ENCODE data around the gene SNX15.
"Not testable (repeated sequence)": the region's sequence is repeated elsewhere in the genome, so short reads cannot be mapped to it uniquely, and the experiment has no call there.

SNX15 gene, protein sequence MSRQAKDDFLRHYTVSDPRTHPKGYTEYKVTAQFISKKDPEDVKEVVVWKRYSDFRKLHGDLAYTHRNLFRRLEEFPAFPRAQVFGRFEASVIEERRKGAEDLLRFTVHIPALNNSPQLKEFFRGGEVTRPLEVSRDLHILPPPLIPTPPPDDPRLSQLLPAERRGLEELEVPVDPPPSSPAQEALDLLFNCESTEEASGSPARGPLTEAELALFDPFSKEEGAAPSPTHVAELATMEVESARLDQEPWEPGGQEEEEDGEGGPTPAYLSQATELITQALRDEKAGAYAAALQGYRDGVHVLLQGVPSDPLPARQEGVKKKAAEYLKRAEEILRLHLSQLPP

DNA sequence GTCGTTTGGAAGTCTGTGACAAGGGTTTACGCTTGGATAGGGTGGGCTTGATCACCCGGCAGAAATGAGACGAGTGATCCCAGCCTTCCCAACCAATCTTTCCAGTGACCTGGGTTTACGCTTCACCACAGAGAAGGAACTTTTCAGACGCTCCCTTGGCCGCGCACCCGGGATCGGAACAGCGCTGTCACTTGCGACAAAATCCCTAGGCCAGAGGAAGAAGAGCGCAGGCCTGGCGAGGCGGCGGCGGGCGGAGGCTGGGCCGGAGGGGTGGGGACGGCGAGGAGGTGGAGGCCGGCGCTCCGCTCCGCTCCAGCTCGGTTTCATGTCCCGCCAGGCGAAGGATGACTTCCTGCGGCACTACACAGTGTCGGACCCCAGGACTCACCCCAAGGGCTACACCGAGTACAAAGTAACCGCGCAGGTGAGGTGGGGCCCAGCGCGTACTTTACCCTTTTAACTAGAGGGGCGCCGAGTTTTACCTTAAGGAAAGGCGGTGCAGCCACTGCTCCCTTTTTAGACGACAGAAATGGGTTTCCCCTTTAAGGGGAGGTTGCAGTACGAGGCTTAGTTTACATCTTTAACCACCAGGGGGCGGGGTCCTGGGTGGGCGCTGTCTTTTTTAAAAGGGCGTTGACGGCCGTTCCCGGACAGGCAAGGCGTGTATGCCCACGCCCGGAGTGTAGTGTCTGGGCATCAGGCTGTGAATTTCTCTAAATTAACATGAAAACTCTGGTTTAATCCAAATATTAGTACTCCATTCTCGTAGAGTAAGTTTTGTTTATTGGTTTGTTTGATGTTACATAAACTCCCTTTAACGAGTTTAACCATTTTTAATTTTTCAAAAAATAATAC, at the start of gene SNX15:
Gene SNX15, plus strand, starts transcription at position 227 of the 855 bp plus-strand sequence. Its CDS starts 99 bp downstream, at position 326.
- peak; percentile 73 to 82 for DNase-seq (ENCODE audit: low read depth in 2 of 2)

DNA sequence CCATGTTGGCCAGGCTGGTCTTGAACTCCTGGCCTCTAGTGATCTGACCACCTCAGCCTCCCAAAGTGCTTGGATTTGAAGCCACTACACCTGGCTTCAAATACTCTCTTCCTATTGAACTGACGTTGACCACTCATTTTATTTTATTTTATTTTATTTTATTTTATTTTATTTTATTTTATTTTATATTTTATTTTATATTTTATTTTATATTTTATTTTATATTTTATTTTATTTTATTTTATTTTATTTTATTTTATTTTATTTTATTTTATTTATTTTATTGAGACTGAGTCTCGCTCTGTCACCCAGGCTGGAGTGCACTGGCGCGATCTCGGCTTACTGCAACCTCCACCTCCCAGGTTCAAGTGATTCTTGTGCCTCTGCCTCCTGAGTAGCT, 43.9 kb upstream of the SNX15 start:
- not testable (repeated sequence) for DNase-seq (ENCODE audit: low read depth in 2 of 2)

DNA sequence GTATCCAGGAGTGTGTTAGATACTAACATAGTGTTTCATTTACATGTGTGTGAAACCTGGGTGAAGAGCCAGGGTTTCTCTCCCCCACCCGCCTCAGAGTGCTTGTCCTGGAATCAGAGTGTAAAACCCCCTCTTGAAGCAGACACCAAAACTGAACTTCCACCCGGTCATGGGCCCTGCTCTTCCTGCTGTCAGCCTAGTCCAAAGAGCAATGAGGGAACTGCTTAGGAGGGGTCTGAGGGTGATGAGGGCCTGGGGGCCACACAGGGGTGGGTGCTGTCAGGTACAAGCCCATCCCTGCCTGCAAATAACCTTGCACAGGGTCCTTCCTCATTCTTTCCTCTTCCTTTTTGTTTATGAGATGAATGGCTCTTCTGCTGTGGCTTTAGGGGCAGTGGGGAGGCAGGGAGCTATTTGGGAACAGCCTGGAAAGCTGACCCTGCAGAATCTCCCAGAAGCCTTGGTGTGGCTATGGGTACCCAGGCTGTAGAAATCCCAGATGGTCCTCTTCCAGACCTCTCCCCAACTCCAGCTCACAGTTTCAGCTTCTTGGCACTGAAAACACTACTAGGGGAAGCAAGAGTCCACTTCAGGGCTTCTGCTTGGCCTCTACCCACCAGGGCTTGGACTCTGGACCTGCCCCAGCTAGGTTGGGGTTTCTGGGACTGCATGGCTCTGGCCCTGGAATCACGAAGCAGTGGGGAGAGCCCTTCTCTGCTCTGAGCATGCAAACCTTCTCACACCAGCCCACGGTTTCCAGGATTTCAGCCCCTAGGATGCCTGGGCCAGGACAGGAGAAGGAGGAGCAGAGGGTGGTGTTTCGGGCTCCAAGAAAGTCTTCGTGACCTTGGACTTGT, 39.0 kb upstream of the SNX15 start:
- no peak for DNase-seq (ENCODE audit: low read depth in 2 of 2)

DNA sequence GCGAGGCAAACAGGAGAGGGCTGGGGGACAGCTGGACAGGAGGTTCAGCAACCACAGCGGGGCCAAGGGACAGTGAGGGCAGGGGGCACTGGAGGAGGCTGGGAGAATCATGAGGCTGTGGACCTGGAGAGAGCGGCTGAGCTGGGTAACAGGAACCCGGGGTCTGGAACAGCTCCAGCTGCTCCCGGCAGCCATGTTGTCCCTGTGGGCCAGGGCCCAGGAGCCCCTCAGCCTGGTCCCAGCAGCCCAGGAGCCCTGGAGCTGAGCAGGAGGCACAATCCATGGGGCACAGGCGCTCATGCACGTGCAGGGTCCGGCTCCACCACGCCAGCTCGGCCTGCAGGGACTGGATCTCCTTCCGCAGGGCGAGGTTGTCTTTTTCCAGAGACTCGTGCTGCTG, 37.8 kb upstream of the SNX15 start:
- no peak for DNase-seq (ENCODE audit: low read depth in 2 of 2)

DNA sequence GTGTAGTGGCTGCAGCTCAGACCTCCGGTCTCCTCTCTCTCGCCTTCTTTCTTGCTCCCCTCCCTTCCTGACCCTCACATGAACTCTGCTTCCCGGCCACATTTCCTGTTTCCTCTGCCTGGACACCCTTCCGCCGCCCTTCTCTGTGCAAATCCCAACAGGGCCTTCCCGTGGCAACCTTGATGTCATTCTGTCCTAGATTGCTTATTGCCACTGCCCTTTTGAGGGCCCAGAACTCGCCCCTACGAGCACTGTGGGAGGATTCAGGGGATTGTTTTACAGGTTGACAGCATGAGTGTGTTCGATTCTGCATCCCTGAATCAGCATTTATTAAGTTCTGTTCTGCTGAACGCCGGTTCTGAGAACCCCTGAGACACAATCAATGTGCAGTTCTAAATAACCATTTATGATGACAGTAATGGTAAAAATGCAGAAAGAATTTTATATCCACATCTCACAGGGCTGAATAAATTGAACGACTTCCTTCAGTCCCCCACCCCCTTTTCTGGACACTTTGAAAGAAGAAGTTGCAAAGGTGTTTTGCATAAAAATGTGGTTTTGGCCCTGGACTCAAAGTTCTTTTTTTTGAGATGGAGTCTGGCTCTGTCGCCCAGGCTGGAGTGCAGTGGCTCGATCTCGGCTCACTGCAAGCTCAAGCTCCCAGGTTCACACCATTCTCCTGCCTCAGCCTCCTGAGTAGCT, 36.9 kb upstream of the SNX15 start:
- no peak for DNase-seq (ENCODE audit: low read depth in 2 of 2)

DNA sequence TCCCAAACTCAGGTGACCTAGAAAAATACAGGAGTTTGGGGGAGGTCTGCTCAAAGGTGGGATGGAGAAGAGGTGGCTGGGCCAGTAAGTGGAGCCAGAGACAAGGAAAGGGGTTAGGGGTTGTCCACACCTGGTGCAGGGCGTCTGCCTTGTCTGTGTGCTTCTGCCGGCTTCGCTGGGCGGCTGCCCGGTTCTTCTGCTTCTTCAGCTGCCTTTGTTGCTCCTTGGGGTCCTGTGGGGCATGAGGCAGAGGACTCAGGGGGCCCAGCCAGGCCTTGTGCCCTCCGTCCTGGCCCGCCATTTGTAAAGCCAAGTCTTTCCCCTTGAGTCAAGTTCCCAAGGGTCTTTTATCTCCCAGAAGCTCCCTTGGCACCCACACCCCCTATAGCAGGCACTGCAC, 32.9 kb upstream of the SNX15 start:
- no peak for DNase-seq (ENCODE audit: low read depth in 2 of 2)

DNA sequence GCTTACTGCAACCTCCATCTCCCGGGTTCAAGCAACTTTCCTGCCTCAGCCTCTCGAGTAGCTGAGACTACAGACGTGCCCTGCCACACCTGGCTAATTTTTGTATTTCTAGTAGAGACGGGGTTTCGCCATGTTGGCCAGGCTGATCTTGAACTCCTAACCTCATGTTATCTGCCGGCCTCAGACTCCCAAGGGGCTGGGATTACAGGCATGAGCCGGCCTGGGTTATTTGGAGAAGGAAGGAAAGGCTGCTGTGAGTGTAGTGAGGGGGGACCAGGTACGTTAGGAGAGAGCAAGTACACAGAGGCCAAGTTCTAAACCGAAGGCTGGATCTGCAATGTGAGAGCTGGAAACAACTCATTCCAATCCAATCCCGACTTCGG, 30.9 kb upstream of the SNX15 start:
- DNase-seq (ENCODE audit: low read depth in 2 of 2) = no peak

DNA sequence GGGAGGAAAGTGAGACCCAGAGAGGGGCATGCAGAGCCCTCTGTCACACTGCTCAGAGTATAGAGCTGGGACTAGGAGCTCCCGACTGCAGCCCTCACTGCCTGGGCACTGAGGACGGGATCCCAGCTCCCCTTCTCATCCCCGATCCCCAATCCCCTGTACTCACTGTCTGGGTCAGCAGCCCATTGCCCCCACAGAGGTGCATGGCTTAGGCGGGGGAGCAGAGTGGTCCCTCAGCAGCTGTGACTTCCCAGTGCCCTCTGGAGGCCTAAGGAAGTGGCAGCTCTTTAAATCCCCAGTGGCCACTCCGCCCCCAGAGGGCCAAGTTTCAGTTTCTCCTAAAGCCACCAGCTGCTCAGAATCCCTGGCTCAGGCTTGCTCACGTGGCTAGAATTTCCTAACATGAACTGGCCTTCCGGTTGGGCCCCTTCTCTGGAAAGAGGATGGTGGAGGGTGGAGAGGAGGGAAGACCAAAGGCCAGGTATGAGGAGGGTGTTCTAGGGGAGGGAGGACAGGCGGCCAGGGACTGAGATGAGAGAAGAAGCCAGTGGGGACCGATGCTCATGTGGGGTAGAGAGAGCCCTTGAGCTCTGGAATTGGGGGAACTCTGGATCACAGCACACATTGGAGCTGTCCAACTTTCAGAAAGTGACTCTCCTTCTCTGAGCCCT, 30.4 kb upstream of the SNX15 start, which contains the start of gene BATF2:
Gene BATF2, minus strand, starts transcription at position 262 of the 671 bp plus-strand sequence. Its CDS starts 57 bp downstream, at position 205.
- DNase-seq (ENCODE audit: low read depth in 2 of 2) = no peak

DNA sequence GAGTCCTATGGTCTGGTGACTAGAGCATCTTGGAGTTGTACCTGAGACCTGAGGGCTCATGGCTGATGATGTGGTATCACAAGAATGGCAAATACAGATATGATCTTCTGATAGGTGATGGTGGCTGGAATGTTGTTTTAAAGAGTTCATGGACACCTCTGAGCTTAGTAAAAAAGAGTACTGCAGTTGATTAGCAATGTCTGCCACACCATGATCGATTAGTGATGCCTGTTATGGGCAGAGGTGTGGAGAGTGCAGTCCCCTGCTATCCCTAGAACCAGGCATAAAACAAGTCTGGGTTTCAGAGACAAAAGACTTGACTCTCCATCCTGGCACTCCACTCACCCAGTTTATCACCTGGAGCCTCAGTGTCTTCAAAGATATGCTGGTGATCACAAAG, 29.1 kb upstream of the SNX15 start:
- DNase-seq (ENCODE audit: low read depth in 2 of 2) = no peak

DNA sequence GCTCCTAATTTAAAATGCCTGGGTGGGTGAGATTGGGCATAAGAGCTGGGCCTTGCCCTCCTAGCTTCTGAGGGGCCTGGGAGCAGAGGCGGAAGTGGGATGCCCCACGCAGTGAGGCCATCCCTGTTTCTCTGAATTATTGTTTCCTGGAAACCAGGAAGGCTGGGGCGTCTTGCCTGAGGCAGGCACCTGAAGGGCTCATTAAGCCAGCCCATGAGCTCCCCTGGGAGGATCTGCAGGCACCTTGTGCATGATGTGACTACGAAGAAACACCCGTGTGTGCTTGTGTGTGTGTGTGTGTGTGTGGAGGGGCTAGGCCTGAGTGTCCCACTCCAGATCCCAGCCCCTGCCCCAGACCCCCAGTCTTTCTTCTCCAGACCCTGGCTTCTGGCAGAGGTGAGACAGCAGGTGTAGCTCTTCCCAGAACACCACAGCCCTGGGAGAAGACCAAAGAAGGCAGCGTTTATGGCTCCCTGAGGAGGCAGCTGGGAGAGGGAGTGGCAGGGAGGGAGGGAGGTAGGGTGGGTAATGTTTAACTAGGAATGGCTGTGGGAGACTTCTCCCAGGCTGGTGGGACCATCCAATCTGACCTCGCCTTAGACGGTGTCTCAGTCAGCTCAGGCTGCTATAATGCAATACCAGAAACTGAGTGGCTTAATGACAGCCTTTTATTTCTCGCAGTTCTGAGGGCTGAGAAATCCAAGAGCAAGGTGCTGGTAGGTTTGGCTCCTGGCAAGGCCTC, 28.4 kb upstream of the SNX15 start:
- no peak for DNase-seq (ENCODE audit: low read depth in 2 of 2)

DNA sequence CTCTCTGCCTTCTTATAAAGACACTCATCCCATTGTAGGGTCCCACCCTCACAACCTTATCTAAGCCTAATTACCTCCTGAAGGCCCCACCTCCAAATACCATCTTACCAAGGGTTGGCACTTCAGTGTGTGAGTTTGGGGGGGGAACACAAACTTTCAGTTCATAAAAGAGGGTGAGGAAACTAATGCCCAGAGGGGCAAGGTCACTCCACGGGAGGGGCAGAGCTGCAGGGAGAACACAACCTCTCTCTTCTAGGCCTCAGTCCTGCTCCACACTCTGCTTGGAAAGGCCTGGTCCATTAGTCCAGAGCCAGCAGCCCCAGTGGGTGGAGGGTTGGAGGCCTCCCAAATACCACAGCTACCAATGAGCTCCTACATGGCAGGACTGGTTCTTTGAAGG, 27.8 kb upstream of the SNX15 start:
- no peak for DNase-seq (ENCODE audit: low read depth in 2 of 2)

DNA sequence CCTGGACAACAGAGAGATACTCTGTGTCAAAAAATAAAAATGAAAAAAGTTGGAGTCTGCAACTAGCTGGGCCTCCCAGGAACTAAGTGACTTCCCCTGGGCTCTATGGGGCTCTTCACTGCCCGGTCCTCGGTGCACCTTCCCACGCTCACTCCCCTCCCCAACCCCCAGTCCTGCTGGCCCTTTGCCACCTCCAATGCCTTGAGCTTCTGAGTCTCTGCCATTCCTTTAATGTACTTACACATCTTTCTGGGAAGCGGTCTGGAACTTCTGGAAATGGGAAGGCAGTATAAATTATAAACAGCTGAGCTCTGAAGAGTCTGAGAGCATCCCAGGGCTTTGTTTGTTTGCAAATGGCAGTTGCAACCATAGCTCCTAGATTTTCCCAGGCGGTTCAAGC, 24.5 kb upstream of the SNX15 start:
- no peak for DNase-seq (ENCODE audit: low read depth in 2 of 2)

DNA sequence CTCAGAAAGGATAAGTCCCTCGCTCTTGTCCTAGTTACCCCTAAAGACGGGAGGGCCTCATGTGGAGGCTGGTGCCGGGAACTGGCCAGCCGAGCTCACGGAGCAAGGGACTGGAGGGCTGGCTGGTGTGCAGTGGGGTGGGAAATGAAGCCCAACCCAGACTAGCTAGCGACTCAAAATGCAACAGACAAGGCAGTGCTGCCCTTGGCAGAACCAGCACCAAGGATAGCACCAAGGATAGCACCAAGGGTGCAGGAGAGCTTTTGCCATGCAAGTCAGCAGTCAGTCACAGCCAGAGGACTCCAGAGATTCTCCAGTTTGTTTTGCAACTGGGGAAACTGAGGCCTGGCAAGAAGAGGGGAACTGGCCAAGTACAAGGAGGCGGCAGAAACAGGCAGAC, 24.0 kb upstream of the SNX15 start:
- DNase-seq (ENCODE audit: low read depth in 2 of 2) = no peak

DNA sequence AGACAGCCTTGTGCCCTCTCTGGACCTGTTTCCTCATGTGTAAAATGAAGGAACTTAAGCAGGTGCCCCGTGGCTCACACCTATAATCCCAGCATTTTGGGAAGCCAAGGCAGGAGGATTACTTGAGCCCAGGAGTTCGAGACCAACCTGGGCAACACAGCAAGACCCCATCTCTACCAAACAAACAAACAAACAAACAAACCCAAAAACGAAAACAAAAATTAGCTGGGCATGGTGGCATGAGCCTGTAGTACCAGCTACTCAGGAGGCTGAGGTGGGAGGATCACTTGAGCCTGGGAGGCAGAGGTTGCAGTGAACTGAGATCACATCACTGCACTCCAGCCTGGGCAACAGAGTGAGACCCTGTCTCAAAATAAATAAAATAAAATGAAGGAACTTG, 23.3 kb upstream of the SNX15 start:
- not testable (repeated sequence) for DNase-seq (ENCODE audit: low read depth in 2 of 2)

DNA sequence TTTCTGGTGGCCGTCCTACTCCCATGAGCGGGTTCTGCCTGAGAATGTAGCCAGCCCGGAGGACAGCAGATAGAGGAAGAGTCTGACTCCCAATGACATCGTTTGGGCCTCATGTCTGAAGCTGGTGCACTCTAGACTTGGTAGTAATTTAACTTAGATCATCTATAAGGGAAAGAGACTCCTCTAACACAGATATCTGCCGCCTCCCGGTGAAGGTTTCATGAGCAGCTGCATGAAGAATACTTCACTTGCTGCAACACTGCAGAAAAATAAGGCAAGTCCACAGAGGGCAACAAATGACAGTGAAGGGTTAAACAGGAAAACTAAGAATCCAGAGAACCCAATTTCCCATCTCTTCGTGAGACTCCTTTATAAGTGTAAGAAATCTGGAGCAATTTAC, 19.2 kb upstream of the SNX15 start:
- no peak for DNase-seq (ENCODE audit: low read depth in 2 of 2)

DNA sequence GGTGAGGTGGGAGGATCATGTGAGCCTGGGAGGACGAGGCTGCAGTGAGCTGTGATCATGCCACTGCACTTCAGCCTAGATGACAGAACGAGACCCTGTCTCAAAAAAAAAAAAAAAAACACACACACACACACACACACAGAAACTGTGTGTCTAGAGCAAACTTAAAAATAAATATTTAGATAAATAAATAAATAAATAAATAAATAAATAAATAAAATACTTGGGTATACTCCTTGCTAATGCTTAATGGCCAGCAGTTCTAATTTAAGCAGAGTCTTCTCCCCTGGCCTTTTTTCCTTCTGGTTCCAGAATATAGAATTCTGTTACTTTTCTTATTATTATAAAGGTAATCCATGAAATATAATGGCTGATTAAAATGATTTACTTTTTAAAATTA, 18.4 kb upstream of the SNX15 start:
- DNase-seq (ENCODE audit: low read depth in 2 of 2) = no peak

DNA sequence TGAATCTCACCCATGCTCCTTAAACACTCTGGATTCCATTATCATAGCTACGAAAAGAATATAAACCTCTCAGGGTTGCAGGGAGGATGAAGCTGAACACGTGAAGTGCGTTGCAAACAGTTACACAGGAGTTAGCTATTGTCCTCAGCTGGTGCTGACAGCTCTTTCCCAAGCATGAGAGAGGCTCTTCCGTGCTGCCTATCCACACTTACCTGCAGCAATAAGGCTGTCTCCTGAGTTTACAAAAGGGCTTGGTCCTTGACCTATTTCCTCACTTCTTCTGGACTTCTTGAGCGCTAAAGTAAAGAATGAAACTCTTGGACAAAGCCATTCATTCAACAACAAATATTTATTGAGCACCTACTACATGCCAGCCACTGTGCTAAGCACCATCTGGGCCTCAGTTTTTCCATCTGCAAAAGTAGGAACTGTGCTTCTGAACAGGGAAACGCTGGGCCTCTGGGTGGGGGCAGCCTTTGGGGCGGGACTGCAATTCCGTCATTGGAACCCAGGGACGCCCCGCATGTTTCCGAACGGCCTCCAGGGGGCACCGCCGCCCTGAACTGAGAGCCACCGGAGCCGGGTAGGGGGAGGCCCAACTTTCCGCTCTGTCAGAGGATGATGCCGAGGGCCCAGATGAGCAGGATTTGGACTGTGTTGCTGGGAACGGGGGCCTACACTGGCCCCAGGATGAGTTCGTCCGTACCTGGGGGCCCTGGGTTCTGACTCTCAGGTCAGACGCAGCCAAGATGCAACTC, 13.9 kb upstream of the SNX15 start:
- peak; percentile 77 to 81 for DNase-seq (ENCODE audit: low read depth in 2 of 2)

DNA sequence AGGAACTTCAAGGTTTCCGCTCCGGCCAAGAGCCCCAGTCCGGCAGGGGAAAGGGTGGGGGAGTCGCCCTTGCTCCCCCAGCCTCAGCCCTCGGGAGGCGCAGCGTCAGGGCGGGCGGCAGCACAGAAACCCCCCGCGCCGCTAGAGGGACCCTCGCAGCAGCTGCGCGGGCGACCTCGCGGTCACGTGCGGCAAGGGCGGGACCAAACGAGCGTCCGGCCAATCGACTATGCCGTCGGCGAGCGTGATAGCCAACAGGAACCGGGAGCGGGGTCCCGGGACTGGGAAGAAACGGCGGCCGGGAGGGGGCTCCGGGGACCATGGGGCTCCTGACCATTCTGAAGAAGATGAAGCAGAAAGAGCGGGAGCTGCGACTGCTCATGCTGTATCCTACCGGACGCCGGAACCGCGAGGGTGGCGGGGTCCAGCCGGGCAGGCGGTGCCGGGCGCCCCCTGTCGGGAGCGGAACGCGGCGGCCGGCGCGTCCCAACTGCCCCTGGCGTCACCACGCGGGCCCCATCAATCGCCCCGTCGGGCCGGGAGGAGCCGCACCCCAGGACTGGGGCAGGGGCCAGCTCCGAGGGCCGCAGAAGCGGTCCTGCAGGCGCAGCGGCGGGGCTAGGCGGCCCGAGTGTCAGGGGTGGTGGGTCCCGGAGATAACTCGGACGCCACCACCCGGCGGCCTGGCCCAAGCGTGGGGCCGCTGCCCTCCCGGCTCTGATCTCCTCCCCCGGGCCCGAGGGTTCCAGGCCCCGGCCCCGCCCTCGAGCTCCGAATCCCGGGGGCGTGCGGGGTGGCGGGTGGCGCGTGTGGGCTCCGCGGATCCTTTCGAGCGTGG, 13.1 kb upstream of the SNX15 start, which contains the start of gene ARL2:
Gene ARL2, plus strand, starts transcription at position 273 of the 838 bp plus-strand sequence. Its CDS starts 48 bp downstream, at position 321.
- DNase-seq (ENCODE audit: low read depth in 2 of 2) = peak; percentile 74 to 77
